GM19395 (cell line): ENCODE results near the gene STXBP5.
"Not testable (repeated sequence)": the region's sequence is repeated elsewhere in the genome, so short reads cannot be mapped to it uniquely, and the experiment has no call there.

Experiments
- ATAC-seq: cut with Tn5 transposase; IDR thresholded peaks from one replicate; pipeline ENCODE4 v1.9.1; 2021; ENCODE audit warnings: mild to moderate bottlenecking, moderate library complexity; ENCODE audit not compliant: unreplicated experiment

The STXBP5 gene

DNA sequence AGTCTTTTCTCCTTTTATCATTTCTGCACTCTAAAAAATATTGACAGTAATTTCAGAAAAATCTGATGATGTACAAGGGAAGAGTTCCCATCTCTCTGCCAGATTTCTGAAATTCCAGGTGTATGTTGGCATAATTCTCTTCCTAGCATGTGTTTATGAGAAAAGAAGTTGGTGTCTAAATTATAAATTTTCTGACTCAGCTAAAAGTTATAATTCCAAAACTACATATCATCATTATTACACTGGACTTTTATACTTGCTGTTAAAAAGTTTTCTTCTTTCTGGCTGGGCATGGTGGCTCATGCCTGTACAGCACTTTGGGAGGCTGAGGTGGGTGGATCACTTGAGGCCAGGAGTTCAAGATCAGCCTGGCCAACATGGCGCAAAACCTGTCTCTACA is 168.6 kb downstream of the STXBP5 start:
- ATAC-seq, result no peak

DNA sequence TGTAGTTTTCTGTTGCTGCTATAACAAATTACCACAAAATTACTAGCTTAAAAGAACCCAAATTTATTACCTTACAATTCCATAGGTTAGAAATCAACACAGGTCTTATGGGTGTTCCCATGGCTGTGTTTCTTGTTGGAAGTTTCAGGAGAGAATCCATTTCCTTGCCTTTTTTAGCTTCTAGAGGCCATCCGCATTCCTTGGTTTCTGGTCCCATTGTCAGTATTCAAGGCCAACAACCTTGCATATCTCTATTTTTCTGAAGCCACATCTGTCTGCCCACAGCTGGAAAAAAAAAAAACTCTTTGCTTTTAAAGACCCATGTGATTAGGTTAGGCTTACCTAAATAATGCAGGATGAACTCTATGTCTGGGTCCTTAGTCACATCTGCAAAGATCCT is 174.6 kb downstream of the STXBP5 start:
- no peak for ATAC-seq

DNA sequence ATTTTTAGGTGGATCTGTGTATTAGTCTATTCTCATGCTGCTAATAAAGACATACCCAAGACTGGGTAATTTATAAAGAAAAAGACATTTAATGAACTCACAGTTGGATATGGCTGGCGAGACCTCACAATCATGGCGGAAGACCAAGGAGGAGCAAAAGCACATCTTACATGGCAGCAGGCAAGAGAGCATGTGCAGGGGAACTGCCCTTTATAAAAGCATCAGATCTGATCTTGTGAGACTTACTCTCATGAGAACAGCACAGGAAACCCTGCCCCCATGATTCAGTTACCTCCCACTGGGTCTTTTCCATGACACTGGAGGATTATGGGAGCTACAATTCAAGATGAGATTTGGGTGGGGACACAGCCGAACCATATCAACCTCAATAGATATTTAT is 176.6 kb downstream of the STXBP5 start:
- ATAC-seq, result not testable (repeated sequence)

DNA sequence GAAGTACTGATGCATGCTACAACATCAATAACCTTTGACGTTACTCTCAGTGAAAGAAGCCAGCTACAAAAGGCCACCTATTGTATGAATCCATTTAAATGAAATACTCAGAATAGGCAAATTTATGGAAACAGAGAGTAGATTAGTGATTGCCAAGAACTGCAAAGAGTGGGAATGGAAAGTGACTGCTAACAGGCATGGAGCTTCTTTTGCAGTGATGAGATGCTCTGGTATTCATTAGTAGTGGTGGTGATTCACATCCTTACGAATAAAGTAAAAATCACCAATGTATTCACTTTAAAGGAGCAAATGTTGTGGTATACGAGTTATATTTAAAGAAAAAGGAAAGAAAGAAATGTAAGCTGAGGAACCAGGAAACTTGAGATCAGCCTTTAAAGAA is 177.5 kb downstream of the STXBP5 start:
- ATAC-seq, result no peak

DNA sequence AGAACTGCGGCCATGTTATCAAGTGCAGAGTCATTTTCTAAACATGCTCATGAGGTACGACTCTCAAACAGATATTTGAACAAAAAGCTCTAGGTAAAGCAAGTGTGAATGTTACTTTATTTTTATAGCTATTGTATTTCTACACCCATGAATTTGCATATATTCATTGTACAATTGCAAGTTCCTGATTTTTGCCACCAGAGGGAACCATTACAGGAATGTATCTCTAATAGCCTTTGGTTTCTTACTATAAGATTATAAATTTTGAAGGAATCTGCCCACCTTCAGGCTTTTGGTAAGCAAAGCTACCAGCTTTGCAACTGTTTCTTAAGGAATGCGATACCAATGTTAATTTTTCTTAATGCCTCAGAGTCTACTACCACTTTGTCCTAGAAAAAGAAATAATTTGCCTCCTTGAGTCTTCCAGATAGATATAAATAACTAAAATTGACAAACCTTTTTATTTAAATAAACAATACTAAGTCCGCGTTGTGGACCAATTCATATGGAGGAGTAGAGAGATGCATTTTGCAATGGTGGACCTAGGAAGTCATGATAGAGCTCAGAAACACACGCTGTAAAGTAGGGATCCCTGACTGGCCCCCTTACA is 178.8 kb downstream of the STXBP5 start:
- no peak for ATAC-seq

DNA sequence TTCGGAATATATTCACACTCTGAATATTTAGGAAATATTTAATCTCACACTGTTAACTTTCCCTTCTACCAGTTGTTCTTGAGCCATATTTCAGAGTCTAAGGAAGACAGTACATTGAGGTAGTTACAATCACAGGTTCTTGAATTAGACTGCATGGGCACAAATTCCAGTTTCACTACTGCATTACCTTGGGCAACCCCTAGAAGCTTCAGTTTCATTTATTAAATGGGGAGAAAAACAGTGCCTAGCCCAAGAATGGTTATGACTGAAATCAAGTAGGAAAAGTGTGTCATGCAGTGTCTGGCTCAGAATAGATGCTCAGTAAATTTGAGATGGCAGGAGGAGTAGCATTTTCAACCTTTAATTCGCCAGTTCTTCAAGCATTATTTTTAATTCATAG is 179.8 kb downstream of the STXBP5 start:
- ATAC-seq, result no peak

DNA sequence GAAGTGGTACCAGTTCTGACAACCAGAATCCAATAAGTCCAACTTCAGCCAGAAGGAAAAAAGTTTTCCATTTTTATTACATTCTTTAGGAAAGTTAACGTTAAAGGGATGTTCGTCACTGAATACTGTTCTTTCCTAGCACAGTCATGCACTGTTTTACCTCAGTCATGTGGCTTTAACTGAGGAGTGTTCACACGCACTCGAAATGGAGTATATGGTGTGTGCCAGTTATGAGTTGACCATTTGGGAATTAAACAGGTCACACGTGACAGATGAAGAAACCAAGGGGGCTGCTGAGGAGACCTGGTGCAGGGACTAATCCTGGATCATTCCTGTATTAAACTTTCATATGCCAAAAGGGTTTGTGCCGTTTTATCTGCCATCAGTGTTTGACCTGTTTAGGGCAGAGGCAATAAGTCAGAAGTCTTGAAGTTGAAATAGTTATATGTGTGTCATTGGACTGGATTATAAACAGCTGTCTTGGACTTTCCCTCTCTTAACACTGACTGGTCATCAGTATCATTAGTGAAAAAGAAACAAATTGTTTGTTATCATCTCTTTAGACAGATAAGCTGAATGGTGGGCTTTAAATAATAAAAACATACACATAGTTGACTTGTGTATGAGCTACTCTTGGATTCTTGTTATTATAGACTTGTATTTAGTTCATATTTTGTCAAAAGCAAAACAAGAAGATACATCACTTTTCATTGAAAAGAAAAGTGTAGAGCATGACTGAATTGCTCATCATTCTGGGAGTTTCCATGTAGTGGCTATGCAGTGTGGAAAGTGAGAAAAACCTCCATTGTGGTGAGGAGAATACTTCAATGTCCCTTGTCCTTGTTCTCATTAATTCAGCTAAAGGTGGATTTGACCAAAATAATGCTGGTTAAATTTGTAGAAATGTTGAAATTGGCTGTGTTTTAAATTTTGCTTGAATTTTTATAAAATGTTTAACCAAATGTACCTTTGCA is 180.8 kb downstream of the STXBP5 start:
- ATAC-seq, result peak; percentile 67

DNA sequence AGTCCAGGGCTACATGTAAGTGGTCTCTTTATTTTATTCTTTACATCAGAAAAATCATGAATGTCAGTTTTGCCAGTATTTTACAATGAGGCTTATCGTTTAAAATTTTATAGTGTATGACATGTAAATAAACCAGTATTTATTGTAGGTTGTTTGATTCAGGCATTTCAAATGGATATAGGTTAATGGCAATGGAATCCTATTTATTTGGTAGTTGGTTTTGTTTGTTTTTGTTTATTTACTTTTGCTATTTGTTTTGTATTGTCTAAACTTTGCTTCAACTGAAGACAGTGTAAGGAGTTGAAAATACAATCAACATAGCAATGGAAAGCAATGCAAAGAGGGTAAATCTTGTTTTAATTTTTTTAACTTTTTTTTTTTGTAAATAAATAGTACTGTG is 185.2 kb downstream of the STXBP5 start:
- no peak for ATAC-seq

DNA sequence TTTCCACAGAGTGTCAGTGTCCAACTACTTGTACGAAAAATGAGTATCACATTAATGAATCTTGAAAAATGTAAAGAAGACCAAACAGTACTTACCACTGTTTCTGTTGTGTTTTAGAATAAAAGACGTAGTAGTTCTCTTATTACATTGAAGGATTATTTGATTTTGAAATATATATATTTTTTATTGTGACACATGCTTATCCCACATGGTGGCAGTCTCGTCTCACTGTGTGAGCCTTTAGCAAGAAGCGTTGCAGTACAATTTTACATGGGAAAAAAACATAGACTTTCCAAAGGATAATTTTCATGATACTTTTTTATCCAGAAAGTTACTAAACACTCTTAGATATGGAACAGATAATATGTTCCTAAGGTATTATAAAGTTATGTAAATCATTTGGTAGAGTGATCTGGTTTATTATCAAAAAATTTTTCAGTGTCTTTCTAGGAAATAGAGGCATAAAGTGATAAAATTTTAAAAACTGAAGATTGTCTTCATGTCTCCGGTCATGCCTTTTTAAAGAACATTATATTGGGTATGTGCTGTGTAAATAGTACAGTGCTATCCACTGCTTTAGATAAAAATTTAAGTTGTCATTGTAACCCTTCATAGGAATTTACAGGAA is 186.8 kb downstream of the STXBP5 start:
- no peak for ATAC-seq

DNA sequence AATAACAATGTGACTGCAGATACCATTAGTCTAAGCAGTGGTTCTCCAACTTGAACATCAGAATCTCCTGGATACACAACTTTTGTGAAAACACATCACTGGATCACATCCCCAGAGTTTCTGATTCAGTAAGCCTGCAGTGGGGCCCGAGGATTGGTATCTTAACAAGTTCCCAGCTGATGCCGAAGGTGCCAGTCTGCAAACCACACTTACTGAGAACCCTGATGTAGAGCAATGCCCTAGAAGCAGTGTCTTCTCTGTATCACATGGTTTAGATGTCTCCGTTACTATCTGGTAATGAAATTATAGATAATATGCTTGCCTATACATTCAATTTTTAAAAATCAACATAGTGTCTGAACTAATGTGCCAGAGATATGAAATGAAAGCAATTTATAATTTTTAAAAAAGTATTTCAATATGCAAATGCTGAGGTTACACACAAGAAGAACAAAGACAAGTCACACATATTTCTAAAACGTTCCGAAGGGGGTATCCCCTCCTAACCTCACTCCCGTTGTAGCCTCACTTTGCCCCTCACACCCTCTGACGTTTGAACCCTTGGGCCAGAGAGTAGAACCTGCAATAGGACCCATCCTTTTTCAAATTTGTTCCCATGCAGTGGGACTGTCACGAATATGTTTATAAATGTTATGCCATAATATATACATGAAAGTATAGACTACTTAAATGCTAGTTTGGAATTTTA is 188.9 kb downstream of the STXBP5 start:
- ATAC-seq, result no peak

DNA sequence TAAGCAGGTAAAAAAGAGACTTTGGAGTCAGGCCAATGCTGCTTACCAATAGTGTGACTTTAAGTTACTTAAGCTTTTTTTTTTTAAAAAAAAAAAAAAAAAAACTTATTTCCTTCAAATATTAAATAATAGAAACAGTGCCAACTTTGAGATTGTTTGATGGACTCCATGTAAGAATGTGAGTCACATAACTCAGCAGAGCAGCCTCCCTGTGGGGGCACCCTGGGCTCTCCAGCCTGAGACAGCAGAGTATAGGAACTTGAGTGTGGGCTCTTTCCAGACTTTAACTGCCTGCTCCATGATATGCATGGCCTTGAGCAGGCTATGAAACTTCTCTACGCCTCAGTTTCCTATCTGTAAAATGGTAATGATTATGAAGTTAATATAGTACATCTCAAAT is 190.9 kb downstream of the STXBP5 start:
- ATAC-seq, result no peak

DNA sequence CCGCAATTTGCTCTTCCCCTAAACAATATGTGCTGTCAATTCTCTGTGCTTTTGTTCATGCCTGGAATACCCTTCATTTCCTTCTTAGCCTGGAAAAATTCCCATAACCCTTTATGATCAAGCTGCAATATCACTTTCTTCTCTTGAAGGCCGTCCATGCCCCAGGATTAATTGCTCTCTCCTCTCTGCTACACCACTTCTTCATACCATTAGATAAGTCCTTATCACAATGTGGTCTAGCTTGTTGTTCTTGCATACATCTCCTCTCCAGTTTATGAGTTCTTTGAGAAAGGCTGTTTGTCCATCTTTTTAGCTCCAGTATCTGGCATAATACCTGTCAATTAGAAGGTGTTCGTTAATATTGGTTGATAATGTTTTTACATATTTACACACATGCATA is 193.1 kb downstream of the STXBP5 start:
- no peak for ATAC-seq

DNA sequence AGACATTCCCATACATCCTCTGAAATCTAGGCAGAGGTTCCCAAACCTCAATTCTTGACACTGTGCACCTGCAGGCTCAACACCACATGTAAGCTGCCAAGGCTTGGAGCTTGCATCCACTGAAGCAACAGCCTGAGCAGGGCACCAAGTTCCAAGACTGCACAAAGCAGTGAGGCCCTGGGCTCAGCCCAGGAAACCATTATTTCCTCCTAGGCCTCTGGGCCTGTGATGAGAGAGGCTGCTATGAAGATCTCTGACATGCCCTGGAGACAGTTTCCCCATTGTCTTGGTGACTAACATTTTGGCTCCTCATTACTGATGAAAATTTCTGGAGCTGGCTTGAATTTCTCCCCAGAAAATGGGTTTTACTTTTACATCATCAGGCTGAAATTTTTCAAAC is 196.8 kb downstream of the STXBP5 start:
- ATAC-seq, result no peak

DNA sequence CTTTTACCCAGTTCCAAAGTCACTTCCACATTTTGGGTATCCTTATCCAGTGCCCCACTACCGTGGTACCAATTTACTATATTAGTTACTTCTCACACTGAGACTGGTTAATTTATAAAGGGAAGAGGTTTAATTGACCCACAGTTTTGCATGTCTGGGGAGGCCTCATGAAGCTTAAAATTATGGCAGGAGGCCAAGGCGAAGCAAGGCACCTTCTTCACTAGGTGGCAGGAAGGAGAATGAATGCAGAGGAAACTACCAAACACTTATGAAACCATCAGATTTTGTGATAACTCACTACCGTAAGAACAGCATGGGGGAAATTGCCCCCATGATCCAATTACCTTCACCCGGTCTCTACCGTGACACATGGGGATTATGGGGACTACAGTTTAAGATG is 197.6 kb downstream of the STXBP5 start:
- ATAC-seq, result no peak

DNA sequence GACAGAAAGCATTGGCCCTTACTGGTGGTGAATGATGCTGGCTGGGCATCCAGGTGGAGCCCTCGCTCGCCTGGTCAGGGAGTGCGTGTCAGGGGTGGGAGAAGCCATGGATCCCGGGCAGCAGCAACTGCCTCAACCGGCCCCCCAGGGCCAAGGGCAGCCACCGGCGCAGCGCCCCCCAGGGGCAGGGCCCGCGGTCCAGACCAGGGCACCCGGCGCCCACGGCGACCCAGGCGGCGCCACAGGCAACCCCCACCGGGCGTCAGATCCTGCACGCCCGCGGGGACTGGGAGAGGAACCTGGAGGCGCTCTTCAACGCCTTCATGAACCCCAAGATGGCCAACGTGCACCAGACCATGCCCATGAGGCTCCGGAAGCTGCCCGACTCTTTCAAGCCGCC is 202.6 kb downstream of the STXBP5 start:
- ATAC-seq, result no peak

DNA sequence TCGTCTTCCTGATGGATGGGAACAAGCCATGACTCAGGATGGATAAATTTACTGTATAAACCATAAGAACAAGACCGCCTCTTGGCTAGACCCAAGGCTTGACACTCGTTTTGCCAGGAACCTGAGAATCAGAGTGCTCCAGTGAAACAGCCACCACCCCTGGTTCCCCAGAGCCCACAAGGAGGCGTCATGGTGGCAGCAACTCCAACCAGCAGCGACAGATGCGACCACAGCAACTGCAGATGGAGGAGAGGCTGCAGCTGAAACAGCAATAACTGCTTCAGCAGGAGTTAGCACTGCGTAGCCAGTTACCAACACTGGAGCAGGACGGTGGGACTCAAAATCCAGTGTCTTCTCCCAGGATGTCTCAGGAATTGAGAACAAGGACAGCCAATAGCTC is 203.4 kb downstream of the STXBP5 start:
- no peak for ATAC-seq

DNA sequence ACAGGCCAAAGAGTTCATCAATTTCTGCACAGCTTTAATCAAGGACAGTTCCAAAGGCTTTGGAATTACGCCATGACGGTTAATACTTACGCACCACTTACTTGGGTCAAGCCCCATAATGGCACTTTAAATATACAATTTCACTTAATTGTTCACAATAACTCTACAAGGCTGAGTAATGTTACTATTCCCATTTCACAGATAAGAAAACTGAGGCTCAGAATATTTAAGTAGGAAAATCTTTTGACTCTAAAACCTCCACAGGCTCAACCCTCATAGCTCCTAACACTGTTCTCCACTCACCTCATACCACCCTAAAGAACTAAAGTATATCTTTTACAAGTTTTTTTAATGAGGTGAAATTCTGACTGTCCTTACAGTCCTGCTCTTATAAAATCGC is 212.4 kb downstream of the STXBP5 start:
- ATAC-seq, result no peak

DNA sequence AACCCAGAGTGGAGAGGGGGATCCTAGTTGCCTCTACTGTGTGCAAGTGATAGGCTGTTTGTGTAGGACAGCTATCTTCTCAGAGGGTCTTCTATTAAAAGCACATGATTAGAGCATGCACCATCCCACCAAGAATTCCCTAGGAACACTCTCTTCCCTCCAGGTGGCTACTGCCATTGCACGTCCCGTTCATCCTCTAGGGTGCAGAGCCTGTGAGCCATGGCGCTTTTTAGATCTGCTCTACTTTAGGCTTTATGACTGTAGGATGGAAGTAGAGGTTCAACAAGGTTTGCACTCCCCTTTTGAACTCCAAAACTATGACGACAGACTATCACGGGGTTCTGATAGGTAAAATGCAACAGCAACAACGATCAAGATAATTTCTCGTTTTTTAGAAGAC is 213.7 kb downstream of the STXBP5 start:
- no peak for ATAC-seq

DNA sequence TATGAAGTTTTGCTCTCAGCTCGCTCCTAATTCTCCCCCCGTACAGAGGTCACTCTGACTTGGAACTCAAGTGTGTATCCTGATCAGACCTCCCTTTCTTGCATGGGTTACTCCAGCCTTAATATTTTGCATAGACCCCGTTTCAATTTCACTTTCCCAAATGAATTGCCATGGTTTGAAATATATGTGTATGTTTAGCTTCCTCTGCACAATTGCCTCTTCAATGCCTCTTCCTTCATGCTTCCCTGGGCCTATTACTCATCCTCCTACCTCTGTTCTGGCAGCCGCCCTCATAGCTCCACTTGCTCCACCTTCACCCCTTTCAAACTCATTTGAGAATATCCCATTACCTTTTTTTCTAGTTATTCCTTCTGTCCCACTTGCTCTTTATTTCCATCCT is 214.3 kb downstream of the STXBP5 start:
- ATAC-seq, result peak; percentile 66

DNA sequence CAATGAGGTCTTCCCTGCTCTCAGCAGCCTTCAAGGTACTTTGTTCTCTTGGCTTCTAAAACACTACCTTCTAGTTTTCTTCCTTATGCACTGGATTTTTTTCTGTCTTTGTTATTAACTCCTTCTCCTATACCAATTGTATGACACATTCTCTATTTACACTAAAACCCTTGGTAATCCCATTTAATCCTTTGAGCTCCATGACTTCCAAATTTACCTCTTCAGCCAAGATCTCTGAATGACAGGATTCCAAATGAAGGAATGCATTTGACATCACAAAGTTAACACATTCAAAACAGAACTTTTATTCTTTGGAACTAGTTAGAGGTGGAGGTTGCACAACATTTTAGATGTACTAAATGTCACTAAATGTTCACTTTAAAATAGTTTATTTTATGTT is 217.7 kb downstream of the STXBP5 start:
- ATAC-seq, result no peak

DNA sequence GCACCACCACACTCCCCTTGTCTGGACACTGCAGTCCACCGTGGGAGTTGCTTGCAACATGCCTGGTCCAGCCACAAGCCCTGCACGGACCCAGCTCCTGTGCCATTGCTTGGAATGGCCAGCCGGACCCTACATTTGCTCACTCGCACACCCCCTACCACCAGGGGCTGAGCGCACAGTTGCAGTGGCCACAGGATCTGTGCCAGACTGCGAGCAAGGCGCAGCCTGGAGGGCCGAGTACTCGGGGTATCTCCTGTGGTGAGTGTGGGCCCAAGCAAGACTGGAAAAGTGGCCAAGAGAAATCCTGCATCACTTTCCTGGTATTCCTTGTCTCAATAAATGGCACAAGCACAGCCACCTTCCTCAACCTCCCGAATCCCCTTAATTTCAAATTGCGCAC is 218.9 kb downstream of the STXBP5 start:
- no peak for ATAC-seq
